GM21619 (cell line): ENCODE measurements around the gene B3GNT8.
"Not testable (repeated sequence)": the region's sequence is repeated elsewhere in the genome, so short reads cannot be mapped to it uniquely, and the experiment has no call there.

Experiments
- ATAC-seq: cut with Tn5 transposase; IDR thresholded peaks from one replicate; pipeline ENCODE4 v1.9.1; 2021; ENCODE audit not compliant: unreplicated experiment

B3GNT8 gene

GRCh38 chr19:41416194-41416674 lies 10.9 kb downstream of the B3GNT8 start:
- no peak for ATAC-seq

- no peak for ATAC-seq
Observed at GRCh38 chr19:41415154-41415571, 12.0 kb downstream of the B3GNT8 start.

- ATAC-seq = no peak
Observed at GRCh38 chr19:41414461-41414860, 12.7 kb downstream of the B3GNT8 start.

GRCh38 chr19:41413947-41414346 lies 13.2 kb downstream of the B3GNT8 start:
- ATAC-seq = no peak

GRCh38 chr19:41412953-41413352 lies 14.2 kb downstream of the B3GNT8 start:
- no peak for ATAC-seq

- no peak for ATAC-seq
Observed at GRCh38 chr19:41411968-41412265, 15.3 kb downstream of the B3GNT8 start.

- ATAC-seq = no peak
Observed at GRCh38 chr19:41411100-41411967, 15.8 kb downstream of the B3GNT8 start.

- ATAC-seq = no peak
Observed at GRCh38 chr19:41410336-41411054, 16.7 kb downstream of the B3GNT8 start.

- ATAC-seq = no peak
Observed at GRCh38 chr19:41409288-41409687, 17.9 kb downstream of the B3GNT8 start.

GRCh38 chr19:41408846-41409245 lies 18.3 kb downstream of the B3GNT8 start:
- not testable (repeated sequence) for ATAC-seq

GRCh38 chr19:41408256-41408655 lies 18.9 kb downstream of the B3GNT8 start:
- no peak for ATAC-seq

- ATAC-seq = no peak
Observed at GRCh38 chr19:41407271-41407670, 19.9 kb downstream of the B3GNT8 start.

- no peak for ATAC-seq
Observed at GRCh38 chr19:41405776-41406175, 21.4 kb downstream of the B3GNT8 start.

GRCh38 chr19:41403181-41403970 lies 23.8 kb downstream of the B3GNT8 start:
- ATAC-seq = no peak

- no peak for ATAC-seq
Observed at GRCh38 chr19:41402010-41402409, 25.2 kb downstream of the B3GNT8 start.

- no peak for ATAC-seq
Observed at GRCh38 chr19:41401483-41401882, 25.7 kb downstream of the B3GNT8 start.

- ATAC-seq = no peak
Observed at GRCh38 chr19:41399525-41399924, 27.6 kb downstream of the B3GNT8 start.

GRCh38 chr19:41399091-41399490 lies 28.1 kb downstream of the B3GNT8 start:
- ATAC-seq = no peak

- ATAC-seq = no peak
Observed at GRCh38 chr19:41398598-41398997, 28.6 kb downstream of the B3GNT8 start.

GRCh38 chr19:41398050-41398418 lies 29.1 kb downstream of the B3GNT8 start:
- ATAC-seq = no peak
